ENCODE measurements around the gene RAB38.

GRCh38 chr11:88066090-88066489 lies 109.2 kb downstream of the RAB38 start:
- TF ChIP-seq CTCF (IDR thresholded peaks at IDR 0.05) (no peak), POLR2A (IDR thresholded peaks at IDR 0.05) (no peak)

Data from tibial nerve (tissue), 3 donors.